ENCODE results near the gene OSBPL10. TPM values are rescaled to one million over a fixed set of nuclear protein-coding genes. Genes with fewer than 3 reads are reported as not detected.
"Not testable (repeated sequence)": the region's sequence is repeated elsewhere in the genome, so short reads cannot be mapped to it uniquely, and the experiment has no call there.

OSBPL10 gene
- total and polyA plus RNA-seq, 2 of the 8 experiments (the other 6 are each of a cell fraction or from before 2014, with no cell fraction given), result 26.2 to 86.7 TPM

- CTCF ChIA-PET (ENCODE audit: partially characterized antibody); H2BK20ac ChIP-seq (ENCODE audit: low read length): not testable (repeated sequence)
- 74% methylated on average over 5 of the region's 5 CpGs; no CpG with 5 or more reads in 1 of the 2 experiments for WGBS, 2 experiments (ENCODE audit: extremely low coverage in 1 of 2, insufficient coverage in 1 of 2, insufficient read length in 1 of 2, insufficient replicate concordance in 2 of 2, low coverage in 1 of 2, low lambda C conversion rate in 2 of 2, missing lambda C conversion rate in 1 of 2)
Observed at GRCh38 chr3:31995026-31995425, 14.0 kb upstream of the OSBPL10 start.

More at GRCh38 chr3:31995026-31995425, 14.0 kb upstream of the OSBPL10 start:
- H3K14ac ChIP-seq (ENCODE audit: insufficient read length); H4K20me1 ChIP-seq (replicated peaks in 1 of 2; ENCODE audit: control insufficient read depth in 1 of 2, insufficient read depth in 2 of 2, low read length in 2 of 2); FAIRE-seq; H3K79me2 ChIP-seq (ENCODE audit: control insufficient read depth in 1 of 2, insufficient read depth in 2 of 2, low read length in 2 of 2); H3K23ac ChIP-seq (ENCODE audit: insufficient read length); H3K56ac ChIP-seq (replicated peaks; ENCODE audit: insufficient read length, low read depth, low read length); H2BK15ac ChIP-seq (ENCODE audit: low read length); H3K9ac ChIP-seq (replicated peaks in 1 of 4; ENCODE audit: extremely low read depth in 1 of 4, low read depth in 3 of 4, low read length in 3 of 4); H2BK12ac ChIP-seq (ENCODE audit: low read depth, low read length); H3K4me3 ChIP-seq (ENCODE audit: extremely low read depth in 1 of 4, insufficient read depth in 2 of 4, low read depth in 3 of 4, low read length in 4 of 4); H3K18ac ChIP-seq (ENCODE audit: extremely low read depth, low read length); H4K91ac ChIP-seq (replicated peaks; ENCODE audit: insufficient read length, low read length); H3K4me2 ChIP-seq (ENCODE audit: insufficient read depth in 1 of 2, low read depth in 2 of 2, low read length in 2 of 2); H4K8ac ChIP-seq (ENCODE audit: extremely low read depth, insufficient read depth, low read length); H3K79me1 ChIP-seq (ENCODE audit: low read depth, low read length); H2BK5ac ChIP-seq (ENCODE audit: low read depth, low read length); H3K27ac ChIP-seq (ENCODE audit: low read depth, low read length); H2BK120ac ChIP-seq (replicated peaks; ENCODE audit: low read depth, low read length); H3K4ac ChIP-seq (replicated peaks; ENCODE audit: insufficient read length, low read depth, low read length); H2AFZ ChIP-seq (ENCODE audit: low read length); H4K5ac ChIP-seq (ENCODE audit: insufficient read length, low read depth, low read length); H3K23me2 ChIP-seq (ENCODE audit: low read depth, low read length); H3K27me3 ChIP-seq (replicated peaks in 1 of 4; ENCODE audit: control insufficient read depth in 3 of 4, extremely low read depth in 1 of 4, insufficient read depth in 3 of 4, low read length in 3 of 4); DNase-seq (ENCODE audit: low read depth in 1 of 2, low spot score in 2 of 2); H2AK5ac ChIP-seq (ENCODE audit: low read depth, low read length); H3K36me3 ChIP-seq (ENCODE audit: control insufficient read depth in 2 of 4, insufficient read depth in 4 of 4, low read length in 3 of 4); H3K4me1 ChIP-seq (replicated peaks in 1 of 4; ENCODE audit: control insufficient read depth in 3 of 4, insufficient read depth in 4 of 4, low read length in 3 of 4): not testable (repeated sequence)
- POLR2A ChIA-PET (ENCODE audit: partially characterized antibody), result interaction anchor here (0.7 kb wide), 1 partner anchor 257 kb away, joined by 3 read pairs; no protein-coding TSS in a partner anchor
- peaks cover 12 to 13% of the 10 kb centered on the region in 2 experiments for H3K9me3 ChIP-seq (ENCODE audit: insufficient read depth in 2 of 2, low read depth in 1 of 2, low read length in 1 of 2)
